Prostate gland (tissue), 2 donors: ENCODE measurements around the gene IGFL2.

Experiments
- POLR2A ChIP-seq: fragments of 450-650 bp; IDR thresholded peaks from one replicate; pipeline ENCODE4 v1.6.1; 2016; ENCODE audit warnings: antibody characterized with exemption, mild to moderate bottlenecking
- TF ChIP-seq, protein P1 (sequence below), 4 experiments: fragments of 200-600 bp in 2 of 4; fragments of 450-650 bp in 2 of 4; sonication (generic) in 2 of 4; IDR thresholded peaks; 1 replicate in 3 of 4; 2 replicates in 1 of 4; pipeline ENCODE4 v1.5.1; 2016 to 2019; ENCODE audit warnings: antibody characterized with exemption in 4 of 4, mild to moderate bottlenecking in 2 of 4, moderate library complexity in 2 of 4

DNA sequence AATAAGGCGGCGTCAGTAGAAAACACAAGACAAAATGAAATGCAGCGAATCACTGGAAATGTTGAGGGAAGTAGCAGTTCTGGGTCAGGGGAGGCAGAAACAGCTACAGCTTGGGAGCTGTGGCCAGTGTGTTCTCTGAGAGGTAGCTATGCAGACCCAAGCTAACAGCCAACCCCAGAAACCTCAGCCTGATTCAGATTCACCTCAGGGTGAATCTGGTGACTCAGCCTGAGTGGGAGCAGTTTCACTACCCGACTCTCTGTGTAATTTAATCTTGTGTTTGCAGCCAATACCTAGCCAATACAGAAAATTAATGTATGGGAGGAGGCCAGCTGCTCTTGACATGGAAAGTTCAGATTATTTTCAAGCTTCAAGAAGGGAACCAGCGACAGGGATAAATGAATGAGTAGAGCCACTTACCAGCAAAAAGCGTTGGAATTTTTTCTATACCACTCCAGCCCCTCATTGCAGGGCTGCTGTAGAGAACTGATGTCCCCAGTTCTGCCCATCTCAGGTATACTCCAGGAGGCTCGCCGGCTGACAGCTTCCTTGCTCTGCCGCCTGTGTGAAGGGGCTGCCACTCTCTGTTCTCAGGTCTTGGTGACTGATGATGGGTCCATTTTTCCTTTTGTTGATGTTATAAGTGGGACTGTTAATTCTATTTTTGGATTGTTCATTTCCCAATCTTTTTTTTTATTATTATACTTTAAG, 32.5 kb upstream of the IGFL2 start:
- TF ChIP-seq POLR2A: no peak
- TF ChIP-seq, protein P1, sequence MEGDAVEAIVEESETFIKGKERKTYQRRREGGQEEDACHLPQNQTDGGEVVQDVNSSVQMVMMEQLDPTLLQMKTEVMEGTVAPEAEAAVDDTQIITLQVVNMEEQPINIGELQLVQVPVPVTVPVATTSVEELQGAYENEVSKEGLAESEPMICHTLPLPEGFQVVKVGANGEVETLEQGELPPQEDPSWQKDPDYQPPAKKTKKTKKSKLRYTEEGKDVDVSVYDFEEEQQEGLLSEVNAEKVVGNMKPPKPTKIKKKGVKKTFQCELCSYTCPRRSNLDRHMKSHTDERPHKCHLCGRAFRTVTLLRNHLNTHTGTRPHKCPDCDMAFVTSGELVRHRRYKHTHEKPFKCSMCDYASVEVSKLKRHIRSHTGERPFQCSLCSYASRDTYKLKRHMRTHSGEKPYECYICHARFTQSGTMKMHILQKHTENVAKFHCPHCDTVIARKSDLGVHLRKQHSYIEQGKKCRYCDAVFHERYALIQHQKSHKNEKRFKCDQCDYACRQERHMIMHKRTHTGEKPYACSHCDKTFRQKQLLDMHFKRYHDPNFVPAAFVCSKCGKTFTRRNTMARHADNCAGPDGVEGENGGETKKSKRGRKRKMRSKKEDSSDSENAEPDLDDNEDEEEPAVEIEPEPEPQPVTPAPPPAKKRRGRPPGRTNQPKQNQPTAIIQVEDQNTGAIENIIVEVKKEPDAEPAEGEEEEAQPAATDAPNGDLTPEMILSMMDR (IDR thresholded peaks at IDR 0.05): no peak
